Measurements from ENCODE around the gene THAP3.
"Not testable (repeated sequence)": the region's sequence is repeated elsewhere in the genome, so short reads cannot be mapped to it uniquely, and the experiment has no call there.

The THAP3 gene

DNA sequence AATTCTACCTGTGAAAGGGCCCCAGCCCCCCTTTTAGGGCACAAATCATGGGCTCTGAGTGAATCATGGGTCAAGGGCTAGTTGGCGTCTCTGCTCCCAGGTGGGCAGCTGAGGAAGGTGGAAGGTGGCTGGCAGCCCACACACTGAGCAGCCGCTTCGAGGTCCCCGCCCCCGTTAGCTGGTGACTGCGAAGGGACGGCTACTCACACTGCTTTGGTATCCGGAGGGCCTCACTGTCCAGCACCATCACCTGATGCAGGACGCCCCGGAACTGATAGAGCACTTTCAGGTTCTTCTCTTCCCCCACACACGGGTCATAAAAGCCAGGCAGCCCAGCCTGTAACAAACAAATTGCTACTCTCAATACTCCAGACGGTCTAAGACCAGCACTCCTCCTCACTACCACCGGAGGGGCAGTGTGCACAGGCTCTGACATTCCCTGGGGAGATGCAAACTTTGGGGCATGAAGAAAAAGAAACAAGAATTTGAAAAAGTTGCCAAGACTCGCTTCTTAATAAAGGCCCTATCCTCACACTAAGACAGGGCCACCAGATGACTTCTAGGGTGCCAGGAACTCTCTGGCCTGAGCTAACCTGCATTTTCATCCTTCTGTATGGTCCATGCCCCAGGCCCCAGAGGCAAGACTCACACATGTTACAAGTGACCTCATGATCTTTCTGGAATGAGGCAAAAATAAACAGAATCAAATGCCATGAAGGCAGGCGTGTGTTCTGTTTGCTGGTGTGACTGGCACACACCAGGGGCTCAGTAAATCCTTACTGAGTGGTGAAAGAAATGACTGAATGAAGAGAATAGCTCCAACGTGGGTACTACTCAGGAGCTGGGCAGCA, 11.5 kb downstream of the THAP3 start:
- no peak for DNase-seq

DNA sequence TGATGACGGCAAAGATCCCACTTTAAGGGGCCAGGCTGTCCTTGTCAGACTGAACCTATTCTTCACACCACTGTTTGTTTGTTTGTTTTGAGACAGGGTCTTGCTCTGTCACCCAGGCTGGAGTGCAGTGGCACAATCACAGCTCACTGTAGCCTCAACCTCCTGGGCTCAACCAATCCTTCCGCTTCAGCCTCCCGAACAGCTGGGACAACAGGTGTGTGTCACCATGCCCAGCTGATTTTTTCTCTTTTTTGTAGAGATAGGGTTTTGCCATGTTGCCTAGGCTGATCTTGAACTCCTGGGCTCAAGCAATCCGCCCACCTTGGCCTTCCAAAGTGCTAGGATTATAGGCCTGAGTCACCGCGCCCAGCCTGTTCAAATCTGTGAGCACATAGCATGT, 12.1 kb downstream of the THAP3 start:
- DNase-seq, result not testable (repeated sequence)

DNA sequence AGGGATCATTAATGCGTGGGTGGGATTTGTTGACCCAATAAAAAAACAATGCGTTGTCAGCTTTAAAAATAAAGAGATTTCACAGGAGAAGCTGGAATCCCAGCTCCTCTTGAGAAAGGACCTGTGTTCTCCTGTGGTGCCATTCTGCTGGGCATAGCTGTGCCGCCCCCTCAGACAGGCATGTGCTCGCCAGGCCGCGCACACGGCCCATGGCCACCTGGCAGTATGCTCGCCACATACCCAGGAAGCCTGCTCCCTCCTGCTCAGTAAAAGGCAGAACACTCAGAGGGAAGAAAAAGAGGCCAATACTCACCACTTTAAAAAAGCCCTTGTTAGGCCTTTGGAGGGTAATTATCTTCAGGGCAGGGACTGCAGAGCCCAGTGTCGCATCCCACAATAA, 13.1 kb downstream of the THAP3 start:
- no peak for DNase-seq

GRCh38 chr1:6638226-6638625, 13.6 kb downstream of the THAP3 start:
- no peak for DNase-seq

GRCh38 chr1:6640867-6641266, 16.2 kb downstream of the THAP3 start:
- DNase-seq, result not testable (repeated sequence)

GRCh38 chr1:6645018-6645417, 20.4 kb downstream of the THAP3 start:
- no peak for DNase-seq

DNA sequence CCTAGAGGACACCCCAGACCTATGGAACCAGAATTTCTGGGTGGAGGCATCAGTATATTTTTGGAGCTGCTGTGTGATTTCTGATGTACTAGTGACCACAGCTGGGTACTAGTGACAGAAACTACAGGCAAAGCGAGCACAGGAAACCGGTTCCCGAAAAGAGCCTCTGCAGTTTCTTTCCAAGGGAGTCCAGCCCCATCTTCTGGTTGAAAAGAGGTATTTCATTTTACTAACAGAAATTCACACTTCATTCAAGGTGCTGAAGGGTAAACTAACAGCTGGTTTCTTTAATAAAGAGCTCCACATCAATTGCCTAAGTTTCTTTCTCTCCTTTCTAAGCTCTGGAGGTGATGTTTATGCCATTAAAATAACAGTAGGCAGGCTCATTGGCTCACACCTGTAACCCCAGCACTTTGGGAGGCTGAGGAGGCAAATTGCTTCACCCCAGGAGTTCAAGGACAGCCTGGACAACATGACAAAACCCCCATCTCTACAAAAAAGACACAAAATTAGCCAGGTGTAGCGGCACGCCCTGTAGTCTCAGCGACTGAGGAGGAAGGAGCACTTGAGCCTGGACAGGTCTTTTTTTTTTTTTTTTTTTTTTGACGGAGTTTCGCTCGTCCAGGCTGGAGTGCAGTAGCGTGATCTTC, 22.0 kb downstream of the THAP3 start:
- DNase-seq, result no peak

DNA sequence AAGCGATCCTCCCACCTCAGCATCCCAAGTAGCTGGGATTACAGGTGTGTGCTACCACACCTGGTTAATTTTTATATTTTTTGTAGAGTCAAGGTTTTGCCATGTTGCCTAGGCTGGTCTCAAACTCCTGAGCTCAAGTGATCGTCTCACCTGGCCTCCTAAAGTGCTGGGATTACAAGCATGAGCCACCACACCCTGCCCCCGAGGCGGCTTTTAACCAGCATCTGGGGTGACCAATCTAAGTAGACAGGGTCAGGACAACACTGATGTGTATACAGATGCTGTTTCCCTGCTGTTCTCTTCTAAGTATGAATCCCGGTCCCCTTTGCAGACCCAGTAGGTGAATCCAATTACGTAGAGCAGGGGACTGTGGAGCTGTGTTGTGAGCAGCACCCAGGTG, 23.9 kb downstream of the THAP3 start:
- DNase-seq, result no peak

DNA sequence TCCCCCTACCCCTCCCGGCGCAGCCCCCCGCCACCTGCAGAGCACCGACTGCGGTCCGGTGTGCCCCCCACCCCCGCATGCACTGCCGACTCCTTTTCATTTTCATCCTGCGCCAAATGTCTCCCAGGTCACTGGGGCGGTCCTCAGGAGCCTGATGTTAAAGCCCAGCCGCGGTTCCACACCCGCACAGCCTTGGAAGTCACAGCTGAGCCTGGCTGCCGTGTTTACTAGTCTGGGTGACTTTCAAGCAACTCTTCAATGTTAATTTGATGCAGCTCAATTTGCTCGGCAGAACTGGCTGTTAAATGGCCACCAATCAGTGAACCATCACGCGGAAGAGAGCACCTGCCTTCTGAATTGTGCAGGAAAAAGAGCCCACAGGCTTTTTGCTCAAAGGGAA, 27.2 kb downstream of the THAP3 start:
- DNase-seq, result no peak

DNA sequence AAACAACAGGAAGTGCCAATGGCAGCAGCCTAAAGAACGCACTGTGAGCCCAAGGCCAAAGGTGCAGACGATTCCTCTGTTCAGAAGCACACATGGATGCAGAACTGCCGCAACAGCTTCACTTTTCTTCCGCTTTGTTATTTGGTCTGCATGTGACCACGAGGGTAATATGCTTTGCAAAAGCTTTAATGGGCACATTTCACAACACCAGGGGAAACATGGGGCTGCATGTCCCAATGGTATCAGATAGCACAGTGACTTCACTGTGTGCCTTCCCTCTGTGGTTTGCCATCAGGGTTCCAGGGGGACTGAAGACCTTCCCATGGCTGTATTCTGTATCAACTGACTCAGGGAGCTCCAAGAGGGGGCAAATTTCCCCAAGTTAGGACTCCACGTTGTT, 28.3 kb downstream of the THAP3 start:
- no peak for DNase-seq

- no peak for DNase-seq
Observed at GRCh38 chr1:6653436-6654290, 29.0 kb downstream of the THAP3 start.

DNA sequence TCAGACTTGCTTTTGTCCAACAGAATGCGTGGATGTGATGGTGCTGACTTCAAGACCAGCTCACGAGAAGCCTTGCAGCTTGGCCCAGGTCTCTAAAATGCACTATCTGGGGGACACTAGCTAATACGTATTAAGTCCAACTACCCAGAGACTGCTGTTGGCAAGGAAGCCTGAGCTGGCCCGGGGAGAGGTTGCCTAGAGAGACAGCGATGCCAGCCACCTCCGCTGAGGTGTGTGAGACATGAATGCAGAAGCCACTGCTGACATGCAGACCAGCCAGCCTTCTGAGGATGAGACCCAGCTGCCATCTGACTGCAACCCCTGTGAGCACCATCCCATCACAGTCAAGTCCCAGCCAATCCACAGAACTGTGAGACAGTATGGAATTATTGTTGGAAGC, 32.5 kb downstream of the THAP3 start:
- DNase-seq, result no peak

DNA sequence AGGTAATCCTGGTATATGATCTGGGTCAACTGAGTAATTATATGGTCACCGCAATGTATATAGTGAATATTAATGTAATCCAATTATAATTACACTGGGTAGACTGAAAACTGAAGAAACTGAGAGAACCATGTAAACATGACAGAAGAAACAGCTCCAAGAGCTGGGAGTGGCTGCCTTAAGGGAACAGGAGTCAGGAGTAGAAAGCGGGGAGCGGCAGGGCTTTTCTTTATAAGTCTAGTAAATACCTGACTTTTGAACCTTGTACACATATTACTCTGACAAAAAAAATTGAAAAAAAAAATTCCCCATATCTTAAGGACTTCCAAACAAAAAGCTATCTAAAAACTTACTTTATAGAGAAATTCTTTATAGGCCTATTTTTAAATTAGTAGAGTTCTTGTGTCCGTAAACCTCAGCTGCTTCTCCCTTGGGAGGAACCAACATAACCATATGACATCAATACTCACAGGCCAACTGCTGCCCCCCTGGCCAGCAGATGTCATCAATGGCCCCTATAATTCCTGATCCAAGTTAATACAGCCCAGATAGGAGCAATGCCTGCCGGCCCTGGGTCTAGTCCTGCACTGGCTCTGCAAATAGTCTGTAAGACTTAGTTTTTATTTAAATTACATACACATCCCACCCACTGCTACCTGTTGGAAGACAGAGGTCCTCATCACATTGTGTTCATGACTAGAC, 33.8 kb downstream of the THAP3 start:
- no peak for DNase-seq

GRCh38 chr1:6660415-6661049, 35.9 kb downstream of the THAP3 start:
- DNase-seq, result no peak

DNA sequence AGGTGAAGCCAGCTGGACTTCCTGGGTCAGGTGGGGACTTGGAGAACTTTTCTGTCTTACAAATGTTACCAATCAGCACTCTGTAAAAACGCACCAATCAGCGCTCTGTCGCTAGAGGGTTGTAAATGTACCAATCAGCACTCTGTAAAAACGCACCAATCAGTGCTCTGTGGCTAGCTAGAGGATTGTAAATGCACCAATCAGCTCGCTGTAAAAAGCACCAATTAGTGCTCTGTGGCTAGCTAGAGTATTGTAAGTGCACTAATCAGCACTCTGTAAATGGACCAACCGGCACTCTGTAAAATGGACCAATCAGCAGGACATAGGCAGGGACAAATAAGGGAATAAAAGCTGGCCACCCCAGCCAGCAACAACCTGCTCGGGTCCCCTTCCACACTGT, 37.8 kb downstream of the THAP3 start:
- not testable (repeated sequence) for DNase-seq

DNA sequence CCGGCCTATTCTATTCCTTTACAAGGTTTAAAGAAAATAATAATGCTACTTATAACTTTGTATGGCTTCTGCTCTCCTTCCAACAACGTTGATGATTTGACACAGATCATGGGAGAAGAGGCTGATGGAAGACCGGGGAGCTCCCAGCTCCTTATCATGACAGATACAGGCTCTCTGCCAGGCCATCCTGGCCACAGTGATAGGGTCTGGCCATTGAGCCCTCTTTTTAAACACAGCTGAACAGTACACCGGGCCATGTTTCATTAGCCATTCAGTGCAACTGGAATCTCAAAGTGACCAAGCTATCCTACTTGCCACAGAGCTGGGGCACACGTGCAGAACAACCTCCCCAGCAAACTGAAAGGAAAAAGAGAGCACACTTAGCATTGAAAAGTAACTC, 42.0 kb downstream of the THAP3 start:
- DNase-seq, result no peak

- DNase-seq, result no peak
Observed at GRCh38 chr1:6667139-6667538, 42.5 kb downstream of the THAP3 start.

GRCh38 chr1:6668503-6668902, 43.8 kb downstream of the THAP3 start:
- DNase-seq, result no peak

- no peak for DNase-seq
Observed at GRCh38 chr1:6672558-6672957, 47.9 kb downstream of the THAP3 start.

DNA sequence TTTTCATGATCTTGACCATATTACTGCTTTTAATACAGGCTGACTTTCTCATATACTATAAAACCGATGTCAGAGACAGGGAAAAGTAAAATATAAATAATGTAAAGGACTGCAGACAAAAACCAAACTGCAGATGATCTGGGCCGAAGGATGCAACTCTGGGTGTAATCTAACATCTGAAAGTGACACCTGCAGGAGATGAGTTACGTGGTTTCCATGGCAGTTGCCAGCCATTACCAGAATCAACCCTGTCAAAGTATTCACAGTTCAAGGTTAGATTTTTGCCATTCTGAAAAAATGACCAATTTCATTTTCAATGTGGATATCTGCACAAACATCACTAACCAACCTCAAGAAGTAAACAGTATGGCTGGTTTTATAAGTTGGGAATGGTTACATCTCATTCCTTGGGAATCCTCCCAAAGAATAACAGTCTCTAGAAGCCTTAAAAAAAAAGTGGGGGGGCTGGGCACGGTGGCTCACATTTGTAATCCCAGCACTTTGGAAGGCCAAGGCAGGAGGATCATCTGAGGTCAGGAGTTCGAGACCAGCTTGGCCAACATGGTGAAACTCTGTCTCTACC, 49.2 kb downstream of the THAP3 start:
- no peak for DNase-seq

GRCh38 chr1:6674771-6675170, 50.1 kb downstream of the THAP3 start:
- no peak for DNase-seq

DNA sequence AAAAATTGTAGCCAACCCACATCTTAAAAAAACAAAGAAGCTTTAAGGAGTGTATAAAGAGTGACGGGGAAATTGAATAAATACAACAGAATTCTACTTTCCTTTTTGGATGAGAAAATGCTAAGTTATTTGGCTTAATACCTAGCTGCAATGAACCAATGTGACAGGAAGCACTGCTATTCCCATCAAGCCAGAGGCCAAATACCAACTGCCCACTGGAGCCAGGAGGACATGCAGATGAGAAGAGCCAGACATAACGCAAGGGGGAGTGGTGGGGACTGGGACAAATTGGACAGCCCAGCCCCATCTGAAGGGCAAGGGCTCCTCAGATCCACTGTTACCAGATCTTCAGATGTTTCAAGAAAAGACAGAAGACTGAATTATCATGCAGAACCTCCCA, 51.3 kb downstream of the THAP3 start:
- no peak for DNase-seq
